Testis (tissue), 2 donors: ENCODE results near the gene FAM98C.

Experiments
- CTCF ChIP-seq, 3 experiments: fragments of 450-650 bp in 2 of 3; fragments of 200-600 bp in 1 of 3; sonication (generic) in 1 of 3; IDR thresholded peaks; one replicate each; pipeline ENCODE4 v1.5.1; 2016 to 2019; ENCODE audit warnings: antibody characterized with exemption in 3 of 3, mild to moderate bottlenecking in 2 of 3, moderate library complexity in 1 of 3
- POLR2A ChIP-seq: fragments of 450-650 bp; IDR thresholded peaks from one replicate; pipeline ENCODE4 v1.6.1; 2017; ENCODE audit warnings: antibody characterized with exemption, mild to moderate bottlenecking, moderate library complexity

- TF ChIP-seq CTCF (IDR thresholded peaks at IDR 0.05) (no peak), POLR2A (no peak)
Measured at GRCh38 chr19:38388349-38389100, 14.4 kb upstream of the FAM98C start, which contains the start of gene SPRED3.
